SK-N-SH treated with all-trans-retinoic acid at 6 μM for 48 hours (cell line): ENCODE data around the gene BMP8A.

Experiments used
- RARB ChIP-seq: fragments of 250-450 bp; sonication (Bioruptor Pico); IDR thresholded peaks from 2 replicates; pipeline ENCODE4 v1.8.0; 2021; ENCODE audit warnings: mild to moderate bottlenecking, moderate library complexity
- TCF4 ChIP-seq: fragments of 250-450 bp; sonication (Bioruptor Pico); IDR thresholded peaks from 2 replicates; pipeline ENCODE4 v1.8.0; 2021; ENCODE audit warnings: mild to moderate bottlenecking, moderate library complexity, borderline replicate concordance
- ZNF565 ChIP-seq: fragments of 450-650 bp; formaldehyde crosslinking; conservative IDR thresholded peaks from 2 replicates; pipeline ENCODE4 v1.5.0; 2020; ENCODE audit warnings: low read depth, mild to moderate bottlenecking, moderate library complexity

DNA sequence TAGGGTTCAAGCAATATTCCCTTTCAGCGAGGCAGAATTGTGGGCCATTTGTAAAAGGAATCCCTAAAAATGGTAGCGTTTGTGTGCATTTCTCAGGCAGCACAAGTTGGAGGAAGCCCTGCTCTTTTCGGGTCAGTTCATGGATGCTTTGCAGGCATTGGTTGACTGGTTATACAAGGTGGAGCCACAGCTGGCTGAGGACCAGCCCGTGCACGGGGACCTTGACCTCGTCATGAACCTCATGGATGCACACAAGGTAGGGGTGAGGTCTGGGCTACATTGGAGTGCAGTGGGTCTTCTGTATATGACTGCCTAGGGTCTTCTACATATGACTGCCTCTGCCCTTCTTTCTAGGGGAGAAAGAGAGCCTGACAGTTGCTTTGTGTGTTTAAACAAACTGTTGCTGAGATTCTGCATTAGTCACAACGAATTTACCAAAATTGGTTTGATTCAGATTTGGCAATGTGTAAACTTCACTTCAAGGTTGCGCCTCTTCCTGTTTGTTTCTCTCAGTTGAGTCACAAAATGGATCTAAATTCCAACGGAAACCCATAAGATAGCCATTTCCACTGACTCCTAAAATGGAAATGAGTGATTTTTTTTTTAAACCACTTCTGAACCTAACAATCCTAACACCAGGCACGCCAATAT is 40.4 kb upstream of the BMP8A start:
- TF ChIP-seq ZNF565 (CRISPR knock-in tag) (no peak), RARB (CRISPR knock-in tag) (no peak), TCF4 (CRISPR knock-in tag) (no peak)
